Lower leg skin (tissue), 4 donors: ENCODE data around the gene WDR54. TPM values are rescaled to one million over a fixed set of nuclear protein-coding genes. Genes with fewer than 3 reads are reported as not detected.

Experiments used
- DNase-seq, 2 donors: peaks; one replicate each; pipeline ENCODE4 v3.0.0-alpha.2; 2019; ENCODE audit warnings: low spot score in 2 of 2
- H3K4me3 ChIP-seq: fragments of 200-600 bp; sonication (generic); 2 replicates; pipeline ENCODE4 v1.5.1; 2017; ENCODE audit warnings: mild to moderate bottlenecking, low read depth; ENCODE audit not compliant: poor library complexity, severe bottlenecking
- POLR2A ChIP-seq, 2 donors: fragments of 450-650 bp; IDR thresholded peaks; one replicate each; pipeline ENCODE4 v1.6.1; 2016 to 2017; ENCODE audit warnings: antibody characterized with exemption in 2 of 2, mild to moderate bottlenecking in 1 of 2, moderate library complexity in 1 of 2
- WGBS, 2 donors: methylation state at CpG; one replicate each; pipeline ENCODE4 v1.1.5; 2018; 5-methylcytosine and 5-hydroxymethylcytosine counted together
- intact Hi-C: fragments of 100-400 bp; cut with DNase I; formaldehyde crosslinking; loops from one replicate; pipeline ENCODE4 v1.15.0; 2023; ENCODE audit warnings: low total_unique reads
- total RNA-seq, 4 donors: library from RNA; depleted of rRNA; stranded (reverse); fragments of >200 nt; gene quantifications; one replicate each; pipeline ENCODE4 v1.1.0, GENCODE V29; 2016
- TF ChIP-seq, protein P1 (sequence below), 3 donors: fragments of 450-650 bp; IDR thresholded peaks; one replicate each; pipeline ENCODE4 v1.5.1; 2016; ENCODE audit warnings: antibody characterized with exemption in 3 of 3, mild to moderate bottlenecking in 3 of 3, moderate library complexity in 2 of 3

The WDR54 gene
- total RNA-seq, 4 donors from 2014 or later: 5.5 to 13.3 (median 8.0) TPM

- no peak for DNase-seq
- no peak for TF ChIP-seq POLR2A (IDR thresholded peaks at IDR 0.05)
- TF ChIP-seq, protein P1, sequence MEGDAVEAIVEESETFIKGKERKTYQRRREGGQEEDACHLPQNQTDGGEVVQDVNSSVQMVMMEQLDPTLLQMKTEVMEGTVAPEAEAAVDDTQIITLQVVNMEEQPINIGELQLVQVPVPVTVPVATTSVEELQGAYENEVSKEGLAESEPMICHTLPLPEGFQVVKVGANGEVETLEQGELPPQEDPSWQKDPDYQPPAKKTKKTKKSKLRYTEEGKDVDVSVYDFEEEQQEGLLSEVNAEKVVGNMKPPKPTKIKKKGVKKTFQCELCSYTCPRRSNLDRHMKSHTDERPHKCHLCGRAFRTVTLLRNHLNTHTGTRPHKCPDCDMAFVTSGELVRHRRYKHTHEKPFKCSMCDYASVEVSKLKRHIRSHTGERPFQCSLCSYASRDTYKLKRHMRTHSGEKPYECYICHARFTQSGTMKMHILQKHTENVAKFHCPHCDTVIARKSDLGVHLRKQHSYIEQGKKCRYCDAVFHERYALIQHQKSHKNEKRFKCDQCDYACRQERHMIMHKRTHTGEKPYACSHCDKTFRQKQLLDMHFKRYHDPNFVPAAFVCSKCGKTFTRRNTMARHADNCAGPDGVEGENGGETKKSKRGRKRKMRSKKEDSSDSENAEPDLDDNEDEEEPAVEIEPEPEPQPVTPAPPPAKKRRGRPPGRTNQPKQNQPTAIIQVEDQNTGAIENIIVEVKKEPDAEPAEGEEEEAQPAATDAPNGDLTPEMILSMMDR (IDR thresholded peaks at IDR 0.05): no peak
- no peak overlapping the region for H3K4me3 ChIP-seq
- intact Hi-C loops: no loop called here
- WGBS, 2 donors: 20 to 51% methylated on average over 2 to 7 of the region's 7 CpGs
Measured at GRCh38 chr2:74425523-74425922, 4.0 kb downstream of the WDR54 start.

GRCh38 chr2:74426181-74426758 is 4.7 kb downstream of the WDR54 start:
- TF ChIP-seq, protein P1 (IDR thresholded peaks at IDR 0.05): no peak
- no peak for TF ChIP-seq POLR2A (IDR thresholded peaks at IDR 0.05)
- no peak overlapping the region for H3K4me3 ChIP-seq
- WGBS, 2 donors: 79 to 93% methylated on average over 7 to 14 of the region's 14 CpGs
- intact Hi-C loops: no loop called here
- DNase-seq: no peak

GRCh38 chr2:74427551-74427950 is 6.0 kb downstream of the WDR54 start:
- intact Hi-C loops: no loop called here
- no peak overlapping the region for H3K4me3 ChIP-seq
- 88% methylated on average over 3 of the region's 3 CpGs for WGBS, 2 donors
- TF ChIP-seq, protein P1 (IDR thresholded peaks at IDR 0.05): no peak
- TF ChIP-seq POLR2A (IDR thresholded peaks at IDR 0.05): no peak
- no peak for DNase-seq

DNA sequence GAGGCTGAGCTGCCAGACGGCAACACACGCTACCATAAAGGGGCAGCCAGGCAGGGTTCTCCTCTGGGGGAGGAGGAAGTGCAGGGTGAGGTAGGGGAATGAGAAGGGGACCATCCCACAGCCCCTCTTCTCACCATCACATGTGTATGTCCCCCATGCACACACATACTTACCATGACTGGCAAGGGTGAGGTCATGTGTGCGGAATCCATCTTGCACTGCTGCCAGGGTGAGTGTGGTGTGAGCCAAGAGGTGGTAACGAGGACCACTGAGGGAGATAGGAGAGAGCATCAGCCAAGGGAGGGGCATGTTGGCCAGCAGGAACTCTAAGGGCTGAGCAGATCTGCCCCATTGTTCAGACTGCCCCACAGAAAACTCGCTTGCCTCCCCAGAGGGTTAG is 7.1 kb downstream of the WDR54 start:
- 84 to 90% methylated on average over 5 of the region's 5 CpGs for WGBS, 2 donors

GRCh38 chr2:74429487-74430451 is 8.2 kb downstream of the WDR54 start:
- no peak overlapping the region for H3K4me3 ChIP-seq
- WGBS, 2 donors: 91 to 93% methylated on average over 18 of the region's 18 CpGs
- TF ChIP-seq, protein P1 (IDR thresholded peaks at IDR 0.05): peak in 1 of 3 donors; percentile 27
- no peak for TF ChIP-seq POLR2A (IDR thresholded peaks at IDR 0.05)
- no peak for DNase-seq
- intact Hi-C loops: no loop called here

More for the DNA sequence above, 7.1 kb downstream of the WDR54 start:
- intact Hi-C loops: no loop called here
- DNase-seq: no peak
- no peak for TF ChIP-seq POLR2A (IDR thresholded peaks at IDR 0.05)
- TF ChIP-seq, protein P1 (IDR thresholded peaks at IDR 0.05): no peak
- H3K4me3 ChIP-seq: no peak overlapping the region
